ENCODE measurements around the gene CCDC85C. TPM values are rescaled to one million over a fixed set of nuclear protein-coding genes. Genes with fewer than 3 reads are reported as not detected.

CCDC85C gene
- total and polyA plus RNA-seq, 2 of the 8 experiments (the other 6 are each of a cell fraction or from before 2014, with no cell fraction given) = 16.8 to 35.8 TPM

DNA sequence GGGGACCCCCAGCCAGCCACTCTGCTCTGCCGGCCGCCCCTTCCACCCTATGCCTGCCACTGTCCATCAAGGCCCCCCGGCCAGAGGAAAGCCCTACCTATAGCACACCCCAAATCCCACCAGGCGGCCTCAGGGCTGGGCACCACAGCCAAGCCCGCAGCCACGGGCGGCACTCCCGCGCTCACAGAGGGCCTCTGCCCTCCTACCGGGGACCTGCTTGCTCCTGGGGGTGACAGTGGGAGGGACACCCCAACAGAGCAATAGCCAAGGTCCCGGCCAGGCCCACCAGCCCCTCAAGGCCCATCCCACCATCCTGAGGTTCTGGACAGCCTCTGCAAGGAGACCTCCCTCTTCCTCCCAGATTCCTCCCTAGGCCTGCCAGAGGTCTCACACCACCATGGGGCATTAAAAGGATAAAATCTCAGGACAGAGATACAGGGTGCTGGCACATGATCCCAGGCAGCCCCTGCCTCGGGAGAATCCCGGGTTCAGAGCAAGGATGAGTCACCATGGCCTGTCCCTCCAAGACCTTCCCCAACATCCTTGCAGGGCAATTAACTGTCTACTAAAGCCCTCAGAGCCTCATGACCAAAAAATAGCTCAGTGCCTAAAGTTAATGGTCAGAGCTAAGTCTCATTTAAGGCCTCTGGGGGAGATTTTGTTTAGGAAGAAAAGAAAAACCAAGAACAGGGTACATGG lies 17.1 kb downstream of the CCDC85C start (continued):
- TF ChIP-seq, protein P1, sequence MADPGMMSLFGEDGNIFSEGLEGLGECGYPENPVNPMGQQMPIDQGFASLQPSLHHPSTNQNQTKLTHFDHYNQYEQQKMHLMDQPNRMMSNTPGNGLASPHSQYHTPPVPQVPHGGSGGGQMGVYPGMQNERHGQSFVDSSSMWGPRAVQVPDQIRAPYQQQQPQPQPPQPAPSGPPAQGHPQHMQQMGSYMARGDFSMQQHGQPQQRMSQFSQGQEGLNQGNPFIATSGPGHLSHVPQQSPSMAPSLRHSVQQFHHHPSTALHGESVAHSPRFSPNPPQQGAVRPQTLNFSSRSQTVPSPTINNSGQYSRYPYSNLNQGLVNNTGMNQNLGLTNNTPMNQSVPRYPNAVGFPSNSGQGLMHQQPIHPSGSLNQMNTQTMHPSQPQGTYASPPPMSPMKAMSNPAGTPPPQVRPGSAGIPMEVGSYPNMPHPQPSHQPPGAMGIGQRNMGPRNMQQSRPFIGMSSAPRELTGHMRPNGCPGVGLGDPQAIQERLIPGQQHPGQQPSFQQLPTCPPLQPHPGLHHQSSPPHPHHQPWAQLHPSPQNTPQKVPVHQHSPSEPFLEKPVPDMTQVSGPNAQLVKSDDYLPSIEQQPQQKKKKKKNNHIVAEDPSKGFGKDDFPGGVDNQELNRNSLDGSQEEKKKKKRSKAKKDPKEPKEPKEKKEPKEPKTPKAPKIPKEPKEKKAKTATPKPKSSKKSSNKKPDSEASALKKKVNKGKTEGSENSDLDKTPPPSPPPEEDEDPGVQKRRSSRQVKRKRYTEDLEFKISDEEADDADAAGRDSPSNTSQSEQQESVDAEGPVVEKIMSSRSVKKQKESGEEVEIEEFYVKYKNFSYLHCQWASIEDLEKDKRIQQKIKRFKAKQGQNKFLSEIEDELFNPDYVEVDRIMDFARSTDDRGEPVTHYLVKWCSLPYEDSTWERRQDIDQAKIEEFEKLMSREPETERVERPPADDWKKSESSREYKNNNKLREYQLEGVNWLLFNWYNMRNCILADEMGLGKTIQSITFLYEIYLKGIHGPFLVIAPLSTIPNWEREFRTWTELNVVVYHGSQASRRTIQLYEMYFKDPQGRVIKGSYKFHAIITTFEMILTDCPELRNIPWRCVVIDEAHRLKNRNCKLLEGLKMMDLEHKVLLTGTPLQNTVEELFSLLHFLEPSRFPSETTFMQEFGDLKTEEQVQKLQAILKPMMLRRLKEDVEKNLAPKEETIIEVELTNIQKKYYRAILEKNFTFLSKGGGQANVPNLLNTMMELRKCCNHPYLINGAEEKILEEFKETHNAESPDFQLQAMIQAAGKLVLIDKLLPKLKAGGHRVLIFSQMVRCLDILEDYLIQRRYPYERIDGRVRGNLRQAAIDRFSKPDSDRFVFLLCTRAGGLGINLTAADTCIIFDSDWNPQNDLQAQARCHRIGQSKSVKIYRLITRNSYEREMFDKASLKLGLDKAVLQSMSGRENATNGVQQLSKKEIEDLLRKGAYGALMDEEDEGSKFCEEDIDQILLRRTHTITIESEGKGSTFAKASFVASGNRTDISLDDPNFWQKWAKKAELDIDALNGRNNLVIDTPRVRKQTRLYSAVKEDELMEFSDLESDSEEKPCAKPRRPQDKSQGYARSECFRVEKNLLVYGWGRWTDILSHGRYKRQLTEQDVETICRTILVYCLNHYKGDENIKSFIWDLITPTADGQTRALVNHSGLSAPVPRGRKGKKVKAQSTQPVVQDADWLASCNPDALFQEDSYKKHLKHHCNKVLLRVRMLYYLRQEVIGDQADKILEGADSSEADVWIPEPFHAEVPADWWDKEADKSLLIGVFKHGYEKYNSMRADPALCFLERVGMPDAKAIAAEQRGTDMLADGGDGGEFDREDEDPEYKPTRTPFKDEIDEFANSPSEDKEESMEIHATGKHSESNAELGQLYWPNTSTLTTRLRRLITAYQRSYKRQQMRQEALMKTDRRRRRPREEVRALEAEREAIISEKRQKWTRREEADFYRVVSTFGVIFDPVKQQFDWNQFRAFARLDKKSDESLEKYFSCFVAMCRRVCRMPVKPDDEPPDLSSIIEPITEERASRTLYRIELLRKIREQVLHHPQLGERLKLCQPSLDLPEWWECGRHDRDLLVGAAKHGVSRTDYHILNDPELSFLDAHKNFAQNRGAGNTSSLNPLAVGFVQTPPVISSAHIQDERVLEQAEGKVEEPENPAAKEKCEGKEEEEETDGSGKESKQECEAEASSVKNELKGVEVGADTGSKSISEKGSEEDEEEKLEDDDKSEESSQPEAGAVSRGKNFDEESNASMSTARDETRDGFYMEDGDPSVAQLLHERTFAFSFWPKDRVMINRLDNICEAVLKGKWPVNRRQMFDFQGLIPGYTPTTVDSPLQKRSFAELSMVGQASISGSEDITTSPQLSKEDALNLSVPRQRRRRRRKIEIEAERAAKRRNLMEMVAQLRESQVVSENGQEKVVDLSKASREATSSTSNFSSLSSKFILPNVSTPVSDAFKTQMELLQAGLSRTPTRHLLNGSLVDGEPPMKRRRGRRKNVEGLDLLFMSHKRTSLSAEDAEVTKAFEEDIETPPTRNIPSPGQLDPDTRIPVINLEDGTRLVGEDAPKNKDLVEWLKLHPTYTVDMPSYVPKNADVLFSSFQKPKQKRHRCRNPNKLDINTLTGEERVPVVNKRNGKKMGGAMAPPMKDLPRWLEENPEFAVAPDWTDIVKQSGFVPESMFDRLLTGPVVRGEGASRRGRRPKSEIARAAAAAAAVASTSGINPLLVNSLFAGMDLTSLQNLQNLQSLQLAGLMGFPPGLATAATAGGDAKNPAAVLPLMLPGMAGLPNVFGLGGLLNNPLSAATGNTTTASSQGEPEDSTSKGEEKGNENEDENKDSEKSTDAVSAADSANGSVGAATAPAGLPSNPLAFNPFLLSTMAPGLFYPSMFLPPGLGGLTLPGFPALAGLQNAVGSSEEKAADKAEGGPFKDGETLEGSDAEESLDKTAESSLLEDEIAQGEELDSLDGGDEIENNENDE (IDR thresholded peaks at IDR 0.05; ENCODE audit: insufficient replicate concordance, low read length) = no peak
- TF ChIP-seq ATF2 (IDR thresholded peaks at IDR 0.05; ENCODE audit: low read length) = no peak
- no peak for TF ChIP-seq MAFK (IDR thresholded peaks at IDR 0.05; ENCODE audit: low read depth, low read length)
- TF ChIP-seq SUZ12 (IDR thresholded peaks at IDR 0.05; ENCODE audit: low read length) = no peak
- TF ChIP-seq E2F6 (IDR thresholded peaks at IDR 0.05) = no peak
- TF ChIP-seq TAF1 (IDR thresholded peaks at IDR 0.05; ENCODE audit: low read depth, low read length) = no peak
- TF ChIP-seq RBBP5 (IDR thresholded peaks at IDR 0.05; ENCODE audit: borderline replicate concordance, low read depth, low read length) = no peak

Measured in H1 (cell line).